ENCODE data around the gene PICK1.
"Not testable (repeated sequence)": the region's sequence is repeated elsewhere in the genome, so short reads cannot be mapped to it uniquely, and the experiment has no call there.

Gene PICK1

DNA sequence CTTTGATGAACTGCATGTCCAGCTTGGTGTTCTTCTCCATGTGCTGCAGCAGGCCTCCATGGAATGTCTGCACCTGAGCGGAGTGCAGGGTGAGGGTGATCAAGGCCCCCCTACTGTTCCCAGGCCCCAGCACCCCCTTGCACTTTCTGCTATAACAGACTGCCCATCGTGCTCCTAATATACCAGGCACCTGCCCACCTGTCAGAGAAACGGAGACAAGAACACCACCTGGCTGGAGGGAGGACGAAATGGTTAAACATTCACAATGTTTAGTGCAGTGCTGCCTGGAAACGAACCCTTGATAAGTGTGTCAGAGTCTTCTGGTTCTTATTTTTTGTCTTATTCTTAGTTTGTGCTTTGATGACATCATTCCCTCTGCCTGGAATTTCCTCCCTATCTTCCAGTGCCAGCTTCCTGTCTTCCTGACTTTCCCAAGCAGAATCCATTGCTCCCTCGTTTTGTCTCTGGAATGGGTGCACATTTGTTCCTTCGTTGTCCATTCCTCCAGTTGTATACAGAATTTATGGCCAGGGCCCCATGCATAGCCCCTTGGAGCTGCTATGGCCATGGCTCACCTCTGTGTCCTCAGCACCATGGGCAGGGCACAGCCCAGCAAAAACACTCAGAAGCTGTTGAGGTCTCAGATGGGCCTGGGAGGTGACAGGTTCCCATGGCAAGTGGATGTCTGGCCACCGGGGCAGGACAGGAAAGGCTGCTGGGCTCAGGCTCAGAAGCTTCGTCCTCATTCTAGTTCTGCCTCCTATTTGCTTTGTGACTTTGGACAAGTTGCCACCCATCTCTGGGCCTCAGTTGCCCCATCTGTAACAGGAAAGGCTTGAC lies 41.4 kb downstream of the PICK1 start:
- no peak for DNase-seq

DNA sequence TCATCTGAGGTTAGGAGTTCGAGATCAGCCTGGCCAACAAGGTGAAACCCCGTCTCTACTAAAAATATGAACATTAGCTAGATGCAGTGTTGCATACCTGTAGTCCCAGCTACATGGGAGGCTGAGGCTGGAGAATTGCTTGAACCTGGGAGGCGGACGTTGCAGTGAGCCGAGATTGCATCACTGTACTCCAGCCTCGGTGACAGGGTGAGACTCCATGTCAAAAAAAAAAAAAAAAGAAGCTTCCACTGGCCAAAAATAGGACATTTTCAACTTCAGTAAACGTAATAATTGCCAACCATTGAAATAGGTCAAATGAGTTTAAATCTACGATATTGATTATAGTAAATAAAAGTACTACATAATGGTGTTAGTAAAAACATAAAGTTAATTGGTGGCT lies 46.4 kb downstream of the PICK1 start:
- no peak for DNase-seq

GRCh38 chr22:38104084-38104483 lies 46.9 kb downstream of the PICK1 start:
- DNase-seq, result no peak

GRCh38 chr22:38106814-38107578 lies 49.8 kb downstream of the PICK1 start:
- no peak for DNase-seq

DNA sequence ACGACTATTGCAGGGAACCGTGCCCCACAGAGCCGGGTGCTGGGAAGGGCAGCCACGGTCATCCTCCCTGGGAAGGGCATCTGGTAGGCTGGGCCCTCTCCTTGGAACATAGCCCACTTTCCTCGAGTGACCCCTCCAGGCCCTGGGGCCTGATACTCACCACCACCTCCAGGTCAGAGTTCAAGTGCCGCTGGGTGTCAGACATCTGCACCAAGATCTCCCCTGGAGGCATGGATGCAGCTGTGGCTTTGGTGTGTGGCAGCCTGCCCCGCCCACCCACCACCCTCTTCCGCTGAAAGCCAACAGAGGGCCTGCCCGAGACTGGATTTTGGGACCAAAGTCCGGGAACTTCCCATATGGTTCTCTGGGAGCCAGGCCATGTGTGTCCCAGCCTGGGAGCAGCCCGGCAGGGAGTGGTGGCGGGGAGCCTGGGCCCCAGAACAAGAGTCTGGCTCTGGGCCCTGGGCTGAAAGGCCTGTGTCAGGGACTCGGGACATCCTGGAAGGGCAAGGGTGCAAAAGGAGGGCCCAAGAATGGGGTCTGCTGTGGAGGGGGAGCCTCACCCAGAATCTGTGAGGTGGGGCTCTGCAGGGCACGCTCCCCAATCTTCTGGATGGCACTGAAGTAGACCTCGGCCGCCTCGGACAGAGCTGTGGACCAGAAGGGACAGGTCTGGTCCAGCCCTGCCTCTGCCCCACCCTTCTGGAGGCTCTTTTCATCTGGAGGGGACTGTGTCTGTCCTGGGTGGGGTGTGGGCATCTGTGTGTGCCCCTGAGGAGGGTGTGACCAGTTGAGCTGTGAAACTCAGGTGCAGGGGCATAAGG lies 50.7 kb downstream of the PICK1 start:
- DNase-seq, result no peak

DNA sequence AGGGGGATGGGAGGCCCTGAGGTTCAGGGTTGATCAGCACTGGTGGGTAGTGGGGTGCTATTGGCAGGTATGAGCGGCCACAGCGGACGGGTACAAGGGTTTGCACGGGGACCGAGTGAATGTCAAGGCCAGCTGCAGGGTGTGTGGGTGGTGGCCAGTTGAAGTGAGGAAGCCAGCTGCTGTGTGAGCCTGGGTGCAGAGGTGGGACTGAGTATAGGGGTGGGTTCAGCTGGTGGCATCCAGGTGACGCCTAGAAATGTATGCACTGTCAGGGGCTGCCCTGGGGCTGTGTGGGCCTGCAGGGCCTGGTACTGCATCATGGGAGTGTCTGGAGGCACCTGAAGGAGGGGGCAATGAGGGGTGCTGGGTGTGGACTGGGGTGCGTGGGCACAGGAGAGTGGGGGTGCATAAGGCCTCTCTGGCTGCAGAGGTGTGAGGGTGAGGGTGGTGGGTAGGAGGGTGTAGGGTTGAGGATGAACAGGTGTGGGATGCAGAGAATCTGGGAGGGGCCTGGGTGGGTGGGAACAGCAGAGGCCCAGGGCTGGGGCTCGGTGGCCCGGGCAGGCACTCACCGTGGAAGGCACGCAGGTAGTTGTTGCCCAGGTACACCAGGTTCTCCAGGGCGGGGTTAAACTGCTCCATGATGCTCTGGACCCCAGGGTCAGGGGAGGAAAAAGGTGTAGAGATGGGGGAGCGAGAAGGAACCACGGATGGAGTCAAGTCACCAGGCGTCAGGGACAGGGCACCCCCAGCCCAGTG lies 51.5 kb downstream of the PICK1 start:
- no peak for DNase-seq

- DNase-seq, result no peak
These were observed 52.3 kb downstream of the PICK1 start for GRCh38 chr22:38109371-38110001.

- DNase-seq, result no peak
These were observed 53.0 kb downstream of the PICK1 start, which contains the start of gene BAIAP2L2 for GRCh38 chr22:38110008-38110862. Gene BAIAP2L2 (minus strand): TSS chr22:38110684. CDS start chr22:38110525, 159 bp downstream.

DNA sequence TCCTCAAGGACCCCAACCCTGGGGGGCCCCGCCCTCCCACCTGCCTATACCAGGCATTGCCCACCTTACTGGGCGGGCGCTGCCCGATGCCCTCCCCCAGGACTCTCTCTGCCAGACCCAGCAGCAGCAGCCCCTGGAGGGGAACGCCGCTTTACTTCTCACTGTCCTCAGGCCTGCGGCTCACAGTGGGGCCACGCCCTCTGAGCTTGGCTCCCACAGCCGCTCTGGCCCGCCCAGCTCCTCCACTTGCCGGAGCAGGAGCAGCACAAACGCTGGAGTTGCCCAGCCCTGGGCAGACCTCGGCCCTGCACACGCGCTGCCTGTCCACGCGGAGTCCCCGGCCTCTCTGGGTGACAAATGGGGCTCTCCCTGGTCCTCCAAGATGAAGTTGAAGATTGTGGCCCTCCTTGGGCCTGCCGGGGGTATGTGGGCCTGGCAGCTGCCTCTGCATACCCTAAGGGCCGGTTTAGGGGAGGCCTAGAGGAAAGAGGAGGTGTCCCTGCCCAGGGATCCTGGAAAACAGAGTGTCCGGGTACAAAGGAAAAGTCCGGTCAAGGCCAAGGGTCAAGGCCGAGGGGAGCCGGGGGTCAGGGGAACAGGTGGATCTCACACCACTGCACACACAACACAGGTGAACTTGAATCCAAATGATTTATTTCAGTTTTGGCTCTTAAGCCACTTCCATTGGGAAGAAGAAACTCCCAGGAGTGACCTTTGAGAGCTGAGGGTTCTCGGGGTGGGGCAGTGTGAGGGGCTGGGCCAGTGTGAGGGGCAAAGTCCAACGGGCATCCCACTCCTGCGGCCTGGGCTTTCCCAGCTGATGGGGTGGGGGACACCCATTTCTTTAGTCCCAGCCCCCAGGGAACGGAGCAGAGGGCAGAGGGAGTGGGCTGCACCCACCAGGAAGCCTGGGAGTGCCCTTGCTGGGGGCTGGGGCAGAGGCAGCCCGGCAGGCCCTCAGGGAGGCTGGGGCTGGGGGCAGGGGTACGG lies 54.0 kb downstream of the PICK1 start:
- DNase-seq, result no peak

- DNase-seq, result no peak
These were observed 54.7 kb downstream of the PICK1 start for GRCh38 chr22:38111925-38112355.

GRCh38 chr22:38112381-38112780 lies 55.2 kb downstream of the PICK1 start:
- DNase-seq, result no peak

DNA sequence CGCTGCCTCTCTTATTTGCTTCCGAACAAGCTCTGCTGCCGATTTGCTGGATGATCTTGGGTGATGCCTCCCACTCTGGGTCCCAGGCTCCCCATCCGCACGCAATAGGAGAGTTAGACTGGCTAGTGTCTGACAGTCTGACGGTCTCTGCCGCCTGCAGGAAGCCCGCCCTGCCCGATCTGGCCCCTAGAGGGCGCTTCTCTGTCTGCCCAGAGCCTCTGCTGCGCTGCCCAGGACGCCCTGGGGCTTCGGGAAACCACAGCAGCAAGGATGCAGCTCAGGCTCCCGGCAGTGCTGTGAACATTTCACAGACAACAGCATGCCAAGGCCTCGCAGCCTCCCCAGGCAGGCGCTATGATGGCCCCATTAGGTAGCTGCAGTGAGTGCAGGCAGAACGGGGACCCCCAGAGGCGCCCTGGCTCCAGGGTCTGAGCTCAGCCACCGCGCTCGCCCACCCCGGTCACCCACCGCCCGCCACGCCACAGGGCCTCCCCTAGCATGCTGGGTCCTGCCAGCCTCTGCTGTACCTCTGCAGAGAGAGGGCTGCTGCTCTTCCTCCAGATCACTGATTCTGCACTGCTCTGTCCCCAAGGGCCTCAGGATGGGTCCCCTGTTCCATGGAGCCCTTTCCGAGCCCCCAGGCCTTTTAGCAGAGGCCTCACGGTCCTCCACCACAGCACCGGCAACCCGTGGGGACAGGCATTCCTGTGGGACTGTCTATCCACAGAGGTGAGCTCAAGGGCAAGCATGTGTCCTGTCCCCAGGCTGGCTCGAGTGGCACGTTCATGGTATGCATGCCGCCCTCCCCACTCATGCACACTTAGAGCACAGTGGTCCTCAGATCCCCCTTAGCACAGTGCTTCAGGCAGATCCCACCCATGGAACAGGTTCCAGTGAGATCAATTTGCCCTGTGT lies 57.5 kb downstream of the PICK1 start:
- peak; percentile 47 for DNase-seq

DNA sequence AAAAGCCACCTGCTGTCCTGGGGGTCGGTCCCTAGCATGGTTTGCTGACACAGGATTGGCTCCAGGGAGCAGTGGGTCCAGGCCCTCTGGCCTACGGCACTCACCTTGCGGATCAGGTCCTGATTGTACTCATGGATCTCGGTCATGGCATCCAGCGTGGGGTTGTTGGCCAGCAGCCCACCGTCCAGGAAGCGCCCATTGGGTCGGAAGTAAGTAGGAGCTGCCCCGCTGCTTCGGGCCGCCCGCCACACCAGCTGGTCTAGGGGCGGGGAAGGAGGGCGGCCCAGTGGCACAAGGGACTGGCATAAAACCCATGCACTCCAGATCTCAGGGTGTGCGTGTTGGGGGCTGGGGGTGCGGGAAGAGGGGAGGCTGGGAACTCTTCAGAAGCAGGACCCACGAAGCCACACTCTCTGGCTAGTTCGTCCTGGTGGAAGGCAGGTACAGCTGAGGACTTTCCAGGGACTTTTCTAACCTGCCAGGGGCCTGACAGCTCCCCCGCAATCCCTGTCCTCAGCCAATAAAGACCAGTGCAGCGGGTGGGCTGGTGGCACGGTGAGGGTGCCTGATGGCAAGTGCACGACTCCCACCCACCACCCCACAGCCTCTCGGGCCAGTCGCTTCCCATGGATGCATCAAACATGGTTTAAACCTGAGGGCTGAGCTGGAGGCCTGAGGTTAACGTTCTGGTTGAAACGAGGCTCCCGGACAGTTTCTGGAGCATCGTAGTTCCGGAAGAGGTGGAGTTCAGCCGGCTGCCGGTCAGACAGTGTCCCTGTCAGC lies 58.4 kb downstream of the PICK1 start:
- DNase-seq, result no peak

GRCh38 chr22:38117556-38117955 lies 60.4 kb downstream of the PICK1 start:
- DNase-seq, result not testable (repeated sequence)

DNA sequence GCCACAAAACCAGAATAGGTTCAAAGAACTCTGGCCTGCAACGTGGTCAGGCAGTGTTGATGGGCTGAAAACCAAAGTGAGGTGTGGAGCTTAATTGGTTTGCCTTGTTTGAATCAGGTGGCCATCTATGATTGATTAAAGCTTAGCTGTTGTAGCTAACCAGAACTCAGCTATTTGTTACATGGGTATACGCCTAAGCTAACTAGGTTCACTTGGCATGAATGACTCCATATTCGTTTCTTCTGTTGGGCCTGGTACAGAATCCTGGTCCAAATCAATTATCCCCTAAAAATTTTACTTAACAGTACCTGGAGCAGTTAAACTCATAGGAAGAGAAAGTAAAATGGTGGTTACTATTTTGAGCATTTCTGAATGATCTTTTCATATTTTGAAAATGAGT lies 61.0 kb downstream of the PICK1 start:
- DNase-seq, result no peak

DNA sequence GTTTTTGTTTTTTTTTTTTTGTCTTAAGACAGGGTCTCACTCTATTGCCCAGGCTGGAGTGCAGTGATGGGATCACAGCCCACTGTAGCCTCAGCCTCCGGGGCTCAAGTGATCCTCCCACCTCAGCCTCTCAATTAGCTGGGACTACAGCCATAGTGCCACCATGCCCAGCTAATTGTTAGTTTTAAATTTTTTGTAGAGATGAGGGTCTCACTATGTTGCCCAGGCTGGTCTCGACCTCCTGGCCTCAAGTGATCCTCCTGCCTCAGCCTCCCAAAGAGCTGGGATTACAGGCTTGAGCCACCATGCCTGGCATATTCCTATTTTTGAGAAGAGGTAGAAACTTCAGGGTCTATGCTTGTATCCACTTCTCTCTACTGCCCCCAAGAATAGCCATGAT lies 61.5 kb downstream of the PICK1 start:
- DNase-seq, result not testable (repeated sequence)

- DNase-seq, result no peak
These were observed 63.3 kb downstream of the PICK1 start for GRCh38 chr22:38120359-38121110.

All from NCI-H345 (cell line).